Measurements from ENCODE around the gene OSBPL10. TPM values are rescaled to one million over a fixed set of nuclear protein-coding genes. Genes with fewer than 3 reads are reported as not detected.

Gene OSBPL10
- total RNA-seq, 4 donors from 2014 or later: 18.6 to 33.6 (median 28.8) TPM

GRCh38 chr3:31821118-31821517 lies 159.9 kb downstream of the OSBPL10 start:
- Histone ChIP-seq H3K36me3 (no peaks in the 10 kb centered on the region), H3K27ac (no peak overlapping the region), H3K4me3 (replicated peaks in 1 of 3) (no peak overlapping the region), H3K9me3 (no peaks in the 10 kb centered on the region), H3K27me3 (no peaks in the 10 kb centered on the region), H3K4me1 (no peaks in the 10 kb centered on the region)
- no peak for DNase-seq
- TF ChIP-seq, protein P1, sequence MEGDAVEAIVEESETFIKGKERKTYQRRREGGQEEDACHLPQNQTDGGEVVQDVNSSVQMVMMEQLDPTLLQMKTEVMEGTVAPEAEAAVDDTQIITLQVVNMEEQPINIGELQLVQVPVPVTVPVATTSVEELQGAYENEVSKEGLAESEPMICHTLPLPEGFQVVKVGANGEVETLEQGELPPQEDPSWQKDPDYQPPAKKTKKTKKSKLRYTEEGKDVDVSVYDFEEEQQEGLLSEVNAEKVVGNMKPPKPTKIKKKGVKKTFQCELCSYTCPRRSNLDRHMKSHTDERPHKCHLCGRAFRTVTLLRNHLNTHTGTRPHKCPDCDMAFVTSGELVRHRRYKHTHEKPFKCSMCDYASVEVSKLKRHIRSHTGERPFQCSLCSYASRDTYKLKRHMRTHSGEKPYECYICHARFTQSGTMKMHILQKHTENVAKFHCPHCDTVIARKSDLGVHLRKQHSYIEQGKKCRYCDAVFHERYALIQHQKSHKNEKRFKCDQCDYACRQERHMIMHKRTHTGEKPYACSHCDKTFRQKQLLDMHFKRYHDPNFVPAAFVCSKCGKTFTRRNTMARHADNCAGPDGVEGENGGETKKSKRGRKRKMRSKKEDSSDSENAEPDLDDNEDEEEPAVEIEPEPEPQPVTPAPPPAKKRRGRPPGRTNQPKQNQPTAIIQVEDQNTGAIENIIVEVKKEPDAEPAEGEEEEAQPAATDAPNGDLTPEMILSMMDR (IDR thresholded peaks at IDR 0.05): no peak
- TF ChIP-seq POLR2A (IDR thresholded peaks at IDR 0.05): no peak
- 77 to 89% methylated on average over 2 of the region's 2 CpGs for WGBS, 2 donors
- intact Hi-C loops (cut with DNase I): no loop called here

- intact Hi-C loops (cut with DNase I): no loop called here
- no peaks in the 10 kb centered on the region for H3K4me1 ChIP-seq
- 90 to 94% methylated on average over 8 of the region's 8 CpGs for WGBS, 2 donors
These were observed 161.6 kb downstream of the OSBPL10 start for GRCh38 chr3:31819441-31819840.

GRCh38 chr3:31817411-31817966 lies 163.6 kb downstream of the OSBPL10 start:
- Histone ChIP-seq H3K27ac (no peak overlapping the region), H3K4me1 (no peaks in the 10 kb centered on the region), H3K27me3 (no peaks in the 10 kb centered on the region), H3K4me3 (replicated peaks in 1 of 3) (no peak overlapping the region), H3K36me3 (no peaks in the 10 kb centered on the region), H3K9me3 (no peaks in the 10 kb centered on the region)
- TF ChIP-seq POLR2A (IDR thresholded peaks at IDR 0.05): no peak
- TF ChIP-seq, protein P1 (IDR thresholded peaks at IDR 0.05): no peak
- no peak for DNase-seq
- intact Hi-C loops (cut with DNase I): no loop called here
- 92 to 93% methylated on average over 5 to 6 of the region's 10 CpGs for WGBS, 2 donors

More at GRCh38 chr3:31819441-31819840, 161.6 kb downstream of the OSBPL10 start:
- no peaks in the 10 kb centered on the region for H3K36me3 ChIP-seq
- no peak overlapping the region for H3K4me3 ChIP-seq (replicated peaks in 1 of 3)
- H3K27ac ChIP-seq: no peak overlapping the region
- no peaks in the 10 kb centered on the region for H3K27me3 ChIP-seq
- H3K9me3 ChIP-seq: no peaks in the 10 kb centered on the region
- no peak for DNase-seq
- TF ChIP-seq, protein P1 (IDR thresholded peaks at IDR 0.05): no peak
- TF ChIP-seq POLR2A (IDR thresholded peaks at IDR 0.05): no peak

DNA sequence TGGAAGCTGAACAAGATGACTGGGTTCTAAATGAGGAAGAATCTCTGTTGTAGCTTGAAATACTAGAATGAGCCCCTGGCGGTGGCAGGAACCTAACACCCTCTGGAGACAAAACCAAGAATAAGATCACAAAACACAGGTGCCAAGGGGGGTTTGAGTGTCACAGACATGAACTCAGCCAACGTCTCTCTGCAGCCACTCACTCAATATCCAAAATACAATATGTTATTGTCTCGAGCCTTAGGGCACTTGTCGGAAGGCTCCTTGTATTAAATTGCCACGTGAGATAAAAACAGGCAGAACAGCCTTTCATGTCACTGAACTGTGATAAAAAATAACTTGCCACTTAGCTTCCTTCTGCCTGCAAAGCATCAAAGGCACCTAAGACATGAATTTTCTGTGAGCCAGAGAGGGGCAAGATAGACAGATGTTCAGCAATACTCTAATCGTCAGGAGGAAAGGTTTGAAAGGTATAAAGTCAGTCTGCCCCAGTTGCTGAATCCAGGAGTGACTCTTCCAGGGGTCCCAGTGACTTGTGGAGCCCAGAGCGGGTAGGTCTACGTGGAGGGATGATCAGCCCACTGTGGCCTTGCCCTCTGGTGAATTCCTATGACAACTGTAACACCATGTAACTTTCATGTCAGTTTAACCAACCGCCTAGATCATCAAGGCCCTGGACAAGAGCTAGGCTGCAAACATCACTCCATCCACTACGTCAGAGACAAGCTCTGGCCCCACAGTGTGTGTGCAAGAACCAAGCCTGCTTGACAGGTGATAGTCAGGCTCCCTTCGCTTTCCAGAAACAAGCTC lies 165.2 kb downstream of the OSBPL10 start:
- no peaks in the 10 kb centered on the region for H3K4me1 ChIP-seq
- TF ChIP-seq, protein P1 (IDR thresholded peaks at IDR 0.05): no peak
- no peak for TF ChIP-seq POLR2A (IDR thresholded peaks at IDR 0.05)
- H3K9me3 ChIP-seq: no peaks in the 10 kb centered on the region
- no peak overlapping the region for H3K4me3 ChIP-seq (replicated peaks in 1 of 3)
- H3K36me3 ChIP-seq: no peaks in the 10 kb centered on the region
- H3K27me3 ChIP-seq: no peaks in the 10 kb centered on the region
- DNase-seq: no peak
- WGBS, 2 donors: 57 to 87% methylated on average over 10 to 11 of the region's 11 CpGs
- H3K27ac ChIP-seq: no peak overlapping the region
- intact Hi-C loops (cut with DNase I): no loop called here

- 42 to 69% methylated on average over 4 to 6 of the region's 6 CpGs for WGBS, 2 donors
- Histone ChIP-seq H3K9me3 (no peaks in the 10 kb centered on the region), H3K27ac (no peak overlapping the region), H3K36me3 (no peaks in the 10 kb centered on the region), H3K27me3 (no peaks in the 10 kb centered on the region), H3K4me3 (replicated peaks in 1 of 3) (no peak overlapping the region), H3K4me1 (no peaks in the 10 kb centered on the region)
- intact Hi-C loops (cut with DNase I): no loop called here
- TF ChIP-seq POLR2A (IDR thresholded peaks at IDR 0.05): no peak
- TF ChIP-seq, protein P1 (IDR thresholded peaks at IDR 0.05): no peak
- DNase-seq: peak in 1 of 2 donors; percentile 32
These were observed 166.1 kb downstream of the OSBPL10 start for GRCh38 chr3:31815006-31815405.
